Transverse colon (tissue), 3 donors: Measurements from ENCODE around the gene EML3.
A peak's percentile ranks its signal among the peaks of the same experiment; 100 is the strongest.

ENCODE experiments used
- CTCF ChIP-seq, 5 experiments: fragments of 200-600 bp in 3 of 5; fragments of 450-650 bp in 2 of 5; sonication (generic) in 3 of 5; IDR thresholded peaks; 1 replicate in 2 of 5; 2 replicates in 3 of 5; pipeline ENCODE4 v1.5.1; 2016 to 2017; ENCODE audit warnings: antibody characterized with exemption in 5 of 5, inconsistent platforms in 3 of 5, mild to moderate bottlenecking in 2 of 5, moderate library complexity in 1 of 5
- POLR2A ChIP-seq: fragments of 450-650 bp; IDR thresholded peaks from one replicate; pipeline ENCODE4 v1.6.1; 2016; ENCODE audit warnings: antibody characterized with exemption, mild to moderate bottlenecking, moderate library complexity

- peak in 2 of 5 experiments; percentile 14 to 21 for TF ChIP-seq CTCF (IDR thresholded peaks at IDR 0.05)
- peak; percentile 92 for TF ChIP-seq POLR2A
Observed at GRCh38 chr11:62645946-62646824, 33.6 kb upstream of the EML3 start, which contains the start of gene GANAB.
